GM19043 (cell line): Measurements from ENCODE around the gene CEP57L1.
"Not testable (repeated sequence)": the region's sequence is repeated elsewhere in the genome, so short reads cannot be mapped to it uniquely, and the experiment has no call there.

ENCODE experiments used
- ATAC-seq: cut with Tn5 transposase; IDR thresholded peaks from one replicate; pipeline ENCODE4 v1.9.1; 2021; ENCODE audit warnings: low read depth; ENCODE audit not compliant: unreplicated experiment

CEP57L1 gene

DNA sequence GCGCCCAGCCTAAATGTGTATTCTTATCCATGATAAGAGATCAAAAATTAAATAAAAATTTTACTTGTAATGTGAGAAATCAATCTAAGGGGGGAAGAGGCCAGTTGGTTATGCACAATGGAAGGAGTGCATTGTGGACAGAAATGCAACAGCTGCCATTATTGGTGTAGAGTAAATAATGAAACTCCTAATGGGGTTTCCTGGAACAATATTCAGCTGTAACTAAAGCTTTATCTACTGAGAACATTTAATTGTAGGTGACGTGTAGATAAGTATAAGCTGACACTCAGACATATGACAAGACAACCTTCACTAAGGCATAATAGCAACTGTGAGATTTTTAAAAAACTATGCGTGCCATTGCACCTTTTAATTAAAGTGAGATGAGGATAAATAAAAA lies 71.4 kb downstream of the CEP57L1 start:
- no peak for ATAC-seq

GRCh38 chr6:109167562-109167961 lies 72.3 kb downstream of the CEP57L1 start:
- no peak for ATAC-seq

DNA sequence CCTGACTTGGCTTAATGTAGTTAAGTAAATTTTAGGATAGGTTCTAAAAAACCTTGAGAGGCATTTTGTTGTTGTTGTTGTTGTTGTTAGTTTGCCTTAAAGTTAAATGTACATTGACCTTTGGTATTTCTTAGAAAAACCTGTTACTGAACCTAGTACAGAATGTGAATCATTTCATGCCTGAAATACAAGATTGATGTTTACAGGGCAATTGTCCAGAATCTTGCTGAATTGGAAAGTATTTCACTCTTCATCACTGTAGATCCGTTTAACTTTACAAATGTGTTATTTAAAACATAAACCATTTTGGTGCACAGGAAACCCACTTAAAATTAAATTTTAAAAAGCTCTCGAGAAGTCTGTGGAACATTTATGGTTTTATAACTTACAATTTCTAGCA lies 75.0 kb downstream of the CEP57L1 start:
- no peak for ATAC-seq

DNA sequence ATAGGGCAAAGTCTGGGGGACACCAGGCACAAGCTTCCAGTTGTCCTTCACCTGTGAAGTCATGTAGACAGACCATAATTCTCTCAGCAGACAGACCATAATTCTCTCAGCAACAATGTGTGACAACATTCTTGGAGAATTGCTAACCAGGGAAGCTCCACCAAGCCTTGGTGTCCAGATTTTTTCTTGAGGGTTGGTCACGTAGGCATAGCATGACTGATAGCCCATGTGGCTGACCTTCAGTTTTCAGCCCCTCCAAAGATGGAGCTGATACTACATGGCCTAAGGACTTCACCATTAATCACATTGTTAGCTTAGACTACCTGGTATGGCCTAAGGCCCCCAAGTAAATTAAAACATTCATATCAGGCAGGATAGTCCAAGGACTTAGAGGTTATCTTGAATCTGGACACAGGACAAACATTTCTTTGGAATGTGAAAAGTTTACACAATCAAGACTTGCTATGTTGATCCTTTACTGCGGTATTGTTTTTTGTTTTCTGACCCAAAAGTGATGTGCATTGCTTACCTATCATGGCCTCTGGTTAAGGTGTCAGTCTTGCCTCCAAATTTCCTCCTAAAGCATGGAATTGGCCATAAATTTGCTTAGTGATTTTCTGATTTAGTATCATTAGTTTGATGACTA lies 76.9 kb downstream of the CEP57L1 start:
- no peak for ATAC-seq

GRCh38 chr6:109174916-109175315 lies 79.6 kb downstream of the CEP57L1 start:
- no peak for ATAC-seq

DNA sequence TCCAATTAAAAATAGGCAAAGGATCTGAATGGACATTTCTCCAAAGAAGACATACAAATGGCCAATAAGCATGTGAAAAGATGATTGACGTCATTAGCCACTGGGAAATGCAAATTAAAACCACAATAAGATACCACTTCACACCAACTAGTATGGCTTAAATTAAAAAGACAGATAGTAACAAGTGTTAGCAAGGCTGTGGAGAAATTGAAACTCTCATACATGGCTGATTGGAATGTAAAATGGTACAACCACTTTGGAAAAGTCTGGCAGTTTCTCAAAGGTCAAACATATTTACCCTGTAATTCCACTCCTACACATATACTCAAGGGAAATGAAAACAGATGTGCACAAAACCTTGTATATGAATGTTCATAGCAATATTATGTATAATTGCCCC lies 83.6 kb downstream of the CEP57L1 start:
- no peak for ATAC-seq

- ATAC-seq, result no peak
Observed at GRCh38 chr6:109179507-109179906, 84.2 kb downstream of the CEP57L1 start.

DNA sequence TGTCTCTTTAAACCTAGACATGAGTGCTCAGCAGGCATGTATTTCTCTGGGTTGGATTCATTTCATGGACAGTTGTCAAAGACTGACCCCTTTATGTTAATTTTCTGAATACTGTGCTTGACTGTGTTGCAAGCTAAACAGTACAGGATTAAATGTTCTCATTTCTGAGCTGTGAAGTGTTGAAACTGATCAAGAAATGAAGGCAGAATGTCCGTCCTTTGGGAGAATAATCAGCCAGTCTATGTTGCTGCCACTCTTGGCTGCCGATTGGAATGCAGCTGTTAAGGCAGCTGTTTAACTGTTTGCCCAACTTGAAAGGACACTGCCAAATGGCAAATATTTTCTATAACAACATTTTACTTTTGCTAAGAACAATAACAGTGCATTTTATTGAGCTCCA lies 87.3 kb downstream of the CEP57L1 start:
- no peak for ATAC-seq

GRCh38 chr6:109183109-109183650 lies 87.9 kb downstream of the CEP57L1 start:
- no peak for ATAC-seq

DNA sequence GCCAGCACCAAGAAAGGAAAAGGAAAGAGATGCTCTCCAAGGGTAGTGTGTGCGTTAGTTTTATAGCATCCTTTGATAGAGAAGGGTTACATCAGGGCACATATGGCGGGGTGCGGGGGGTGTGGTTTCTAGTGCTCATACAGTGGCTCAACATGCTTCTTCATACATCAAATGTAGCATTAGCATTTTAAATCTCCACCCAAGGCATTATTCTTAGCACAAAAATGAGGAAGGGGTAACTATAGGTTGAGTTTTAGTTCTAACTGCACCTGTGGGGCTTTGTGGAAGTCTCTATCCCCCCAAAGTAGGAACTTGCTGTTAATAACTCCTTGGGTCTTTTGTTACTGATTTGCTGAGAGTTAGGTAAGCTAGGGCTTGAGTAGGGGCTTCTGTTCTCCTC lies 89.3 kb downstream of the CEP57L1 start:
- no peak for ATAC-seq

GRCh38 chr6:109186012-109186411 lies 90.7 kb downstream of the CEP57L1 start:
- ATAC-seq, result no peak

GRCh38 chr6:109187399-109188114 lies 92.2 kb downstream of the CEP57L1 start:
- no peak for ATAC-seq

- no peak for ATAC-seq
Observed at GRCh38 chr6:109188115-109188411, 92.8 kb downstream of the CEP57L1 start.

- ATAC-seq, result not testable (repeated sequence)
Observed at GRCh38 chr6:109191368-109191767, 96.1 kb downstream of the CEP57L1 start.

- ATAC-seq, result no peak
Observed at GRCh38 chr6:109192865-109193264, 97.6 kb downstream of the CEP57L1 start.

DNA sequence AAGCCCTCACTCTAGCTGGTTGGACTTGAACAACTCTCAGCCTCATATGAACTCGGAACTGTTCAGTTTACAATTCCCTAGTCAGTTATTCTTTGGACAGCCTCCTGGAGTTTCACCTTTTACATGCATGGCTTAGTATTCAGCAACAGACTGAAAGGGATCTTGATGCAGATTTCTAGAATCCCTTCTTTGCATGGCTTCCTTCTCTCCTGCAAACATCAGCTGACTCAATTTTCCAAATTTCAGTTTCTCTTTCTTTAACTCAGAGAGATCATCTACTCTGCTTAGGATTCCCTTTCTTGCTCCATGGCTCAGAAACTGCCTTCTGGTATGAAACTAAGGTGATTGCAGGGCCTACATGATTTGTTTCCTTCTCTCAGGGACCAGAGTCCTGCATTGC lies 99.6 kb downstream of the CEP57L1 start:
- ATAC-seq, result no peak

DNA sequence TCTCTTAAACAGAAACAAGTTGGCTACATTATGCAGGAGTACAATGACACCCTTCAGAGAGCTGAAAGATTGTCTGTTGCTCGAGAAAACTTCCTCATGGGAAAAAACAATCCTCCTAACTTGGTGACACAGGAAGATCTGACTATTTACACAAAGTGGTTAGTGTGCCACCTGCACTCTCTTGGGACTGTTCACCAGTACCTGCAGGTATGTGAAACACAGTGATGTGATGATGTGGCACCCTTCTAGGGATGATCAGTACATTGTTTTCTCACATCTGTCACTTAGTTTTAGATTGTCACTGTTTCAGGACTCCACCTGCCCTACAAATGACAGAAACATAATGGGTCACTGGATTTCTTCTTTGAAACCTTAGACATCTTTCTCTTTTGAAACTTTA lies 101.8 kb downstream of the CEP57L1 start:
- no peak for ATAC-seq

DNA sequence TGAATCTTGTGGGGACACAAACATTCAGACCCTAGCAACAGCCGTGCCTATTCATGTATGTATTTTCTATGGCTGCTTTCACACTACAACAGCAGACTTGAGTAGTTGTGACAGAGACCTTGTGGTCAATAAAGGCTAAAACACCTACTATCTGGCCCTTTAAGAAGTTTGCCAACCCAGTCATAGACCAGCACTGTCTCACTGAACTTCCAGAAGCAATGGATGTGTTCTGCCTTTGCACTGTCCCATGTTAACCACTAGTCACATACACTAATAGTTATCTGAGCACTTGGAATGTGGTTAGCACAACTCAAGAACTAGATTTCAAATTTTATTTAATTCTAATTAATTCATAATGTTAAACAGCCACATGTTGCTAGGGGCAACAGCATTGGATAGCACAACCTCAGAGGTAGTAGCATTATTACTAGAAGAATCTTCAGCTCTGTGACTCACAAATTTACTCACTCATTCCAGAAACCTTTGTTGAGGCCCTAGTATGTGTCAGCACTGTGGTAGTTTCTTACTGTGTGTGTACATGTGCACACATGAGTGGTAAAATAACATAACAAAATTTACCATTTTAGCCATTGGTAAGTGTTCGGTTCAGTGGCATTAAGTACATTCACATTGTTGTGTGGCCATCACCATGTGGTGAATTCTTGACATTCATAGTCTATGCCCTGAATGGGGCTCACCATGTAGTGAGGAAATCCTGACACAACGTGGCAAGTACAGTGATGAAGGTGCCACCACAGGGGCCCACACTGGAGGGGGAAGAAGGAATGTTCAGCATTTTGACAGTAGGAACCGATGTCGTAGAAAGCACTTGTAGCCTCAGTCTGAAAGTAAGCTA lies 107.3 kb downstream of the CEP57L1 start:
- ATAC-seq, result no peak

- no peak for ATAC-seq
Observed at GRCh38 chr6:109204511-109204910, 109.2 kb downstream of the CEP57L1 start.

GRCh38 chr6:109212683-109213082 lies 117.4 kb downstream of the CEP57L1 start:
- ATAC-seq, result no peak
